HepG2 (cell line): ENCODE data around the gene SMAD7. TPM values are rescaled to one million over a fixed set of nuclear protein-coding genes. Genes with fewer than 3 reads are reported as not detected.
A peak's percentile ranks its signal among the peaks of the same experiment; 100 is the strongest.

Source experiments
- ASH2L ChIP-seq: fragments of 300-600, 200-600 bp; sonication (generic); IDR thresholded peaks from 2 replicates; pipeline ENCODE4 v1.7.0; 2017; ENCODE audit warnings: low read depth, mild to moderate bottlenecking, moderate library complexity, mixed read lengths, low read length; ENCODE audit not compliant: insufficient read length
- ATF2 ChIP-seq: sonication (generic); formaldehyde crosslinking; IDR thresholded peaks from 2 replicates; pipeline ENCODE4 v1.4.0; 2020; ENCODE audit warnings: missing genetic modification reagents
- BHLHE40 ChIP-seq: IDR thresholded peaks from 2 replicates; pipeline ENCODE4 v1.6.1; 2011; ENCODE audit warnings: low read length, improper control_type of control experiment
- DR1 ChIP-seq: sonication (generic); formaldehyde crosslinking; IDR thresholded peaks from 2 replicates; pipeline ENCODE4 v1.8.0; 2021; ENCODE audit warnings: mild to moderate bottlenecking, missing genetic modification reagents, inconsistent platforms
- FLYWCH1 ChIP-seq: sonication (generic); formaldehyde crosslinking; IDR thresholded peaks from 2 replicates; pipeline ENCODE4 v1.8.1; 2023; ENCODE audit warnings: mild to moderate bottlenecking, missing genetic modification reagents
- GLMP ChIP-seq: sonication (generic); formaldehyde crosslinking; IDR thresholded peaks from 2 replicates; pipeline ENCODE4 v1.9.0; 2021; ENCODE audit warnings: missing genetic modification reagents, mild to moderate bottlenecking, borderline replicate concordance
- MEF2D ChIP-seq: sonication (generic); formaldehyde crosslinking; IDR thresholded peaks from 2 replicates; pipeline ENCODE4 v1.5.1; 2020; ENCODE audit warnings: mild to moderate bottlenecking, missing genetic modification reagents
- PLRG1 ChIP-seq: fragments of 450-650 bp; conservative IDR thresholded peaks from 2 replicates; pipeline ENCODE4 v1.6.1; 2016
- PRDM10 ChIP-seq: sonication (generic); formaldehyde crosslinking; IDR thresholded peaks from 2 replicates; pipeline ENCODE4 v1.4.0; 2020; ENCODE audit warnings: low read depth, missing genetic modification reagents
- TCF12 ChIP-seq, 2 experiments: fragments of 450-650 bp in 1 of 2; sonication (generic) in 1 of 2; formaldehyde crosslinking in 1 of 2; IDR thresholded peaks; 2 replicates each; pipeline versions ENCODE4 v1.6.1 to v1.8.0; 2017 to 2022; ENCODE audit warnings: antibody characterized with exemption in 1 of 2, mild to moderate bottlenecking in 1 of 2, missing genetic modification reagents in 1 of 2, moderate library complexity in 1 of 2
- ZMYM2 ChIP-seq: sonication (generic); formaldehyde crosslinking; IDR thresholded peaks from 2 replicates; pipeline ENCODE4 v1.8.0; 2022; ENCODE audit warnings: mild to moderate bottlenecking, missing genetic modification reagents
- ZNF574 ChIP-seq: sonication (generic); formaldehyde crosslinking; IDR thresholded peaks from 2 replicates; pipeline ENCODE4 v1.4.0; 2020; ENCODE audit warnings: missing genetic modification reagents
- ZNF576 ChIP-seq: sonication (generic); formaldehyde crosslinking; IDR thresholded peaks from 2 replicates; pipeline ENCODE4 v1.4.0; 2020; ENCODE audit warnings: mild to moderate bottlenecking, missing genetic modification reagents
- ZNF747 ChIP-seq: sonication (generic); formaldehyde crosslinking; IDR thresholded peaks from 2 replicates; pipeline ENCODE4 v1.8.1; 2023; ENCODE audit warnings: missing genetic modification reagents, mild to moderate bottlenecking, borderline replicate concordance
- ZNF816 ChIP-seq: sonication (generic); formaldehyde crosslinking; IDR thresholded peaks from 2 replicates; pipeline ENCODE4 v1.8.0; 2022; ENCODE audit warnings: missing genetic modification reagents, mild to moderate bottlenecking, borderline replicate concordance
- ZNF878 ChIP-seq: sonication (generic); formaldehyde crosslinking; IDR thresholded peaks from 2 replicates; pipeline ENCODE4 v1.8.1; 2023; ENCODE audit warnings: mild to moderate bottlenecking, missing genetic modification reagents, moderate library complexity
- ZUFSP ChIP-seq: sonication (generic); formaldehyde crosslinking; IDR thresholded peaks from 2 replicates; pipeline ENCODE4 v1.9.0; 2021; ENCODE audit warnings: missing genetic modification reagents, mild to moderate bottlenecking, borderline replicate concordance
- polyA plus RNA-seq, 8 experiments: library from polyadenylated mRNA; depleted of rRNA in 3 of 8; stranded (reverse) in 7 of 8; unstranded in 1 of 8; fragments of >200 nt; fragmentation: Illumina TruSeq in 4 of 8; extraction: Trizol in 4 of 8; gene quantifications; 2 replicates each; pipeline versions ENCODE4 v1.2.1 to v1.2.3, GENCODE V29; 2011 to 2016; ENCODE audit warnings: low read depth in 4 of 8, missing spikeins in 1 of 8, mixed read lengths in 1 of 8; ENCODE audit not compliant: insufficient read depth in 1 of 8
- total RNA-seq, 5 experiments: library from RNA; depleted of rRNA; stranded (reverse); fragments of >200 nt; fragmentation: Illumina TruSeq; extraction: Trizol; gene quantifications; 2 replicates each; pipeline ENCODE4 v1.2.3, GENCODE V29; 2016; ENCODE audit warnings: low read depth in 1 of 5

The SMAD7 gene
- total and polyA plus RNA-seq, 2 of the 13 experiments (the other 11 are each of a cell fraction or from before 2014, with no cell fraction given), result 17.4 to 24.7 TPM

- peak; percentile 69 for TF ChIP-seq ZNF574 (CRISPR knock-in tag)
- peak; percentile 39 for TF ChIP-seq ASH2L
- TF ChIP-seq DR1 (CRISPR knock-in tag), result peak; percentile 69
- TF ChIP-seq ZMYM2 (CRISPR knock-in tag), result no peak
- TF ChIP-seq MEF2D (CRISPR knock-in tag), result 0 out of 2 replicates have a peak, but pooled peaks have one; percentile 41
- TF ChIP-seq ZNF878 (CRISPR knock-in tag), result peak; percentile 59; the same call in 1 of the 2 replicates
- TF ChIP-seq PLRG1, result no peak
- no peak for TF ChIP-seq BHLHE40
- no peak for TF ChIP-seq ZNF747 (CRISPR knock-in tag)
- no peak for TF ChIP-seq ZUFSP (CRISPR knock-in tag)
- TF ChIP-seq PRDM10 (CRISPR knock-in tag), result peak; percentile 87
- TF ChIP-seq GLMP (CRISPR knock-in tag), result no peak
- no peak for TF ChIP-seq ATF2 (CRISPR knock-in tag)
- no peak for TF ChIP-seq ZNF816
- no peak for TF ChIP-seq TCF12 (IDR thresholded peaks at IDR 0.05)
- peak; percentile 81; the same call in 1 of the 2 replicates for TF ChIP-seq TCF12 (CRISPR knock-in tag; IDR thresholded peaks at IDR 0.05)
- TF ChIP-seq ZNF576 (CRISPR knock-in tag), result no peak
- TF ChIP-seq FLYWCH1 (CRISPR knock-in tag), result no peak
Measured at GRCh38 chr18:48929941-48930713, 20.6 kb downstream of the SMAD7 start (continued).
